BLaER1 (cell line): ENCODE data around the gene CELF4.

Source experiments
- H3K27ac ChIP-seq: shearing (Covaris generic); formaldehyde crosslinking; 2 replicates; pipeline ENCODE4 v1.8.1; 2022
- H3K27me3 ChIP-seq: shearing (Covaris generic); formaldehyde crosslinking; 2 replicates; pipeline ENCODE4 v1.8.1; 2022
- H3K36me3 ChIP-seq: shearing (Covaris generic); formaldehyde crosslinking; 2 replicates; pipeline ENCODE4 v1.8.1; 2022
- H3K4me1 ChIP-seq: shearing (Covaris generic); formaldehyde crosslinking; 2 replicates; pipeline ENCODE4 v1.8.1; 2022
- H3K4me2 ChIP-seq: shearing (Covaris generic); formaldehyde crosslinking; 2 replicates; pipeline ENCODE4 v1.8.1; 2022
- H3K4me3 ChIP-seq: shearing (Covaris generic); formaldehyde crosslinking; 2 replicates; pipeline ENCODE4 v1.8.1; 2022
- H3K9ac ChIP-seq: shearing (Covaris generic); formaldehyde crosslinking; 2 replicates; pipeline ENCODE4 v1.8.1; 2022
- H3K9me3 ChIP-seq: shearing (Covaris generic); formaldehyde crosslinking; 2 replicates; pipeline ENCODE4 v1.8.1; 2022
- H4K20me1 ChIP-seq: shearing (Covaris generic); formaldehyde crosslinking; 2 replicates; pipeline ENCODE4 v1.8.1; 2022
- Cebpa-rat ChIP-seq: shearing (Covaris generic); IDR thresholded peaks from 2 replicates; pipeline ENCODE4 v1.8.1; 2022

The CELF4 gene

GRCh38 chr18:37563931-37564392, 1.6 kb downstream of the CELF4 start:
- H3K27me3 ChIP-seq, result no peaks in the 10 kb centered on the region
- H3K27ac ChIP-seq, result no peak overlapping the region
- no peak for TF ChIP-seq Cebpa-rat
- no peaks in the 10 kb centered on the region for H3K36me3 ChIP-seq
- H3K9ac ChIP-seq, result no peak overlapping the region
- H3K4me1 ChIP-seq, result peaks cover 7% of the 10 kb centered on the region; the same call in 1 of the 2 replicates
- H3K4me3 ChIP-seq, result no peak overlapping the region
- no peak overlapping the region for H3K4me2 ChIP-seq
- peaks cover 25% of the 10 kb centered on the region for H3K9me3 ChIP-seq
- no peaks in the 10 kb centered on the region for H4K20me1 ChIP-seq

- Histone ChIP-seq H3K4me3 (no peak overlapping the region), H4K20me1 (no peaks in the 10 kb centered on the region), H3K4me1 (peaks cover 11% of the 10 kb centered on the region; the same call in 1 of the 2 replicates), H3K27me3 (no peaks in the 10 kb centered on the region), H3K9me3 (peaks cover 17% of the 10 kb centered on the region), H3K9ac (no peak overlapping the region), H3K27ac (no peak overlapping the region), H3K36me3 (no peaks in the 10 kb centered on the region), H3K4me2 (no peak overlapping the region)
- TF ChIP-seq Cebpa-rat, result no peak
Measured at GRCh38 chr18:37561986-37562385, 3.6 kb downstream of the CELF4 start.

GRCh38 chr18:37560003-37560402, 5.6 kb downstream of the CELF4 start:
- H3K9ac ChIP-seq, result no peak overlapping the region
- no peaks in the 10 kb centered on the region for H3K27me3 ChIP-seq
- H3K27ac ChIP-seq, result no peak overlapping the region
- TF ChIP-seq Cebpa-rat, result no peak
- H3K4me3 ChIP-seq, result no peak overlapping the region
- H3K4me1 ChIP-seq, result peaks cover 11% of the 10 kb centered on the region; the same call in 1 of the 2 replicates
- H3K9me3 ChIP-seq, result 0 out of 2 replicates have a peak, but pooled peaks cover 1% of the 10 kb centered on the region
- H4K20me1 ChIP-seq, result no peaks in the 10 kb centered on the region
- H3K36me3 ChIP-seq, result no peaks in the 10 kb centered on the region
- no peak overlapping the region for H3K4me2 ChIP-seq

- H3K4me3 ChIP-seq, result no peak overlapping the region
- no peak overlapping the region for H3K9ac ChIP-seq
- H3K27me3 ChIP-seq, result no peaks in the 10 kb centered on the region
- no peak for TF ChIP-seq Cebpa-rat
- H3K4me2 ChIP-seq, result 0 out of 2 replicates have a peak overlapping the region, but pooled peaks have one; percentile 14
- H3K36me3 ChIP-seq, result no peaks in the 10 kb centered on the region
- no peak overlapping the region for H3K27ac ChIP-seq
- no peaks in the 10 kb centered on the region for H4K20me1 ChIP-seq
- H3K9me3 ChIP-seq, result no peaks in the 10 kb centered on the region
- peaks cover 15% of the 10 kb centered on the region; the same call in 1 of the 2 replicates for H3K4me1 ChIP-seq
Measured at GRCh38 chr18:37559194-37559593, 6.4 kb downstream of the CELF4 start.

DNA sequence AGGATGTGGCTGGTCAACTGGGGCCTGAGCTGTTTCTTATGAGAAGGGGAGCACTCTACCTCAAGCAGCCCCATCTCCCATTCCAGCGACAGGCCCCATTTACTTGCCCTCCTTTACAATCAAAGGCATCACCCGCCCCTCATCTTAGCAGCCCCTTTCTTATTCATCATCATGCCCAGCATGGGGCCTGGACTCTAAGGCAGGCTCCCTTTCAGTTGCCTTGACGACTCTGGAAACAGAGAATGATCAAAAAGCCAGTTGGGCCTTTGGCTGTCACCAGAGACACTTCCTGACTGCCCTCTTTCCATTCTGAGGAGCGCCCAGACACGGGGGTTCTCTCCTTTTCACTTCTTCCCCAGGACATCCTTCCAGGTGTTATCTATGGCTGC, 11.2 kb downstream of the CELF4 start:
- H3K9ac ChIP-seq, result no peak overlapping the region
- peak overlapping the region; percentile 47; the same call in 1 of the 2 replicates for H3K4me2 ChIP-seq

DNA sequence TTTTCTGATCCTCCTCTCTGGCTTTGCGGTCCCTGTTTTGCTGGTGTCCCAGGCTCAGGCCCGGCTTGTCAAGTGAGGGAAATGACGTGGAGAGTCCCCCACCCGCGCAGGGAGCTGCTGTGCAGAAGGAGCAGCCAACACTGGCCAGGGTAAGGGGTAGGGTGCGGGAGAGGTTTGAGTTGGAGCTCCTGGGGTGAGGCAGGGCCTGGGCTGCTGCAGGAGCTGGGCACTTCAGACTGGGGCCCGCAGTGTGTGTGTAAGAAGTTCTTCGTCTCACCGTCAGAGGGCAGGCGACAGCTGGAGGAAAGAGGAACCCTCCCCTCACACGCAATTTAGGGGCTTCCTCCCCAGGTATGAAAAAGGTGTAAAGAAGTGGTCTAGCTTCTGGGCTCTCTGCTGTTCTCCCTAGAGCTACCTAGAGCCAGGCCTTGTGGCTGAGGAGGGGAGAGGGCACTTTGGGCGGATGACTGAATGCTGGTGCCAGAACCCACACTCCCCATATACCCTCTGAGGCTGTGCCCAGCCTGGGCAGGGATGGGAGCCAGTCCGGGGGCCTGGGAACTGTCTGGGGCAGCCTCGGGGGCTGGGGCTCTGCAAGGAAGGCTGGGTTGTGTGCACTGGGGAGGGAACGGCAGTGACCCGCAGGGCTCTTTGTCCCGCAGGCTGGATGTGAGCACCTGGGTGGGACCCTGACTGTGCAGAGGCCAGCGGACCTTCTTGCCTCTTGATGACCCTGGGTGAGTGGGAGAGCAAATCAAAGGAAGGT, 11.8 kb downstream of the CELF4 start:
- H3K9me3 ChIP-seq, result no peaks in the 10 kb centered on the region
- no peaks in the 10 kb centered on the region for H4K20me1 ChIP-seq
- no peak overlapping the region for H3K9ac ChIP-seq
- no peak overlapping the region for H3K27ac ChIP-seq
- H3K4me2 ChIP-seq, result peak overlapping the region; percentile 47; the same call in 1 of the 2 replicates
- no peaks in the 10 kb centered on the region for H3K27me3 ChIP-seq
- H3K4me3 ChIP-seq, result no peak overlapping the region
- peaks cover 29% of the 10 kb centered on the region for H3K4me1 ChIP-seq
- H3K36me3 ChIP-seq, result no peaks in the 10 kb centered on the region
- no peak for TF ChIP-seq Cebpa-rat

More for the DNA sequence above, 11.2 kb downstream of the CELF4 start:
- Histone ChIP-seq H3K4me1 (peaks cover 34% of the 10 kb centered on the region), H3K9me3 (no peaks in the 10 kb centered on the region), H3K4me3 (no peak overlapping the region), H3K27me3 (no peaks in the 10 kb centered on the region), H3K36me3 (no peaks in the 10 kb centered on the region), H3K27ac (no peak overlapping the region), H4K20me1 (no peaks in the 10 kb centered on the region)
- TF ChIP-seq Cebpa-rat, result no peak

- H3K4me3 ChIP-seq, result no peak overlapping the region
- no peaks in the 10 kb centered on the region for H3K27me3 ChIP-seq
- H3K9me3 ChIP-seq, result no peaks in the 10 kb centered on the region
- no peaks in the 10 kb centered on the region for H4K20me1 ChIP-seq
- H3K4me1 ChIP-seq, result peaks cover 26% of the 10 kb centered on the region
- no peaks in the 10 kb centered on the region for H3K36me3 ChIP-seq
- TF ChIP-seq Cebpa-rat, result no peak
- H3K9ac ChIP-seq, result no peak overlapping the region
- H3K27ac ChIP-seq, result no peak overlapping the region
- peak overlapping the region; percentile 47 for H3K4me2 ChIP-seq
Measured at GRCh38 chr18:37552286-37552685, 13.3 kb downstream of the CELF4 start.

DNA sequence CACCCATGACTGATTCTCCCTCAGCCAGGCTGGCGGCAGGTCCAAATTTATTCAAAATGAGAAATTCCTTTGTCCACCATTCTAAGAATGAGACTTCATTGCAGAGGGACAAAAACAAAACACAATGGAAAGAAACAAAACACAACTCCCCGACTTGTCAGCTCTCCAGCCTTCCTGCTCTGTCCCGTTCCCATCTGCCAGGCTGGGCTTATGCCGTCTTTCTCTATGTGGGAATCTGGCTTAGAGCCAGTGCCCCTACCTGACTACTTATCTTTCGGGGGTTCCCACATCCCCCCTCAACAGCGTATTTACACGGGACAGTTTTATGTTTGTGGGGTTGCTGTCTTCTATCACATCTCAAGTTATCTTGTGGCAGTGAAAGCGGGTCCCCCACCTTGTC, 13.8 kb downstream of the CELF4 start:
- H3K4me3 ChIP-seq, result no peak overlapping the region
- H3K27me3 ChIP-seq, result no peaks in the 10 kb centered on the region
- peak overlapping the region; percentile 47; the same call in 1 of the 2 replicates for H3K4me2 ChIP-seq
- no peaks in the 10 kb centered on the region for H3K36me3 ChIP-seq
- no peak overlapping the region for H3K9ac ChIP-seq
- H3K9me3 ChIP-seq, result no peaks in the 10 kb centered on the region
- H3K4me1 ChIP-seq, result peaks cover 26% of the 10 kb centered on the region
- H3K27ac ChIP-seq, result no peak overlapping the region
- no peak for TF ChIP-seq Cebpa-rat
- H4K20me1 ChIP-seq, result no peaks in the 10 kb centered on the region

- H3K27me3 ChIP-seq, result no peaks in the 10 kb centered on the region
- no peak overlapping the region for H3K9ac ChIP-seq
- no peaks in the 10 kb centered on the region for H3K9me3 ChIP-seq
- H3K4me3 ChIP-seq, result no peak overlapping the region
- H3K36me3 ChIP-seq, result no peaks in the 10 kb centered on the region
- no peak for TF ChIP-seq Cebpa-rat
- no peaks in the 10 kb centered on the region for H4K20me1 ChIP-seq
- no peak overlapping the region for H3K4me2 ChIP-seq
- H3K27ac ChIP-seq, result no peak overlapping the region
- H3K4me1 ChIP-seq, result peaks cover 31% of the 10 kb centered on the region
Measured at GRCh38 chr18:37551249-37551648, 14.3 kb downstream of the CELF4 start.

DNA sequence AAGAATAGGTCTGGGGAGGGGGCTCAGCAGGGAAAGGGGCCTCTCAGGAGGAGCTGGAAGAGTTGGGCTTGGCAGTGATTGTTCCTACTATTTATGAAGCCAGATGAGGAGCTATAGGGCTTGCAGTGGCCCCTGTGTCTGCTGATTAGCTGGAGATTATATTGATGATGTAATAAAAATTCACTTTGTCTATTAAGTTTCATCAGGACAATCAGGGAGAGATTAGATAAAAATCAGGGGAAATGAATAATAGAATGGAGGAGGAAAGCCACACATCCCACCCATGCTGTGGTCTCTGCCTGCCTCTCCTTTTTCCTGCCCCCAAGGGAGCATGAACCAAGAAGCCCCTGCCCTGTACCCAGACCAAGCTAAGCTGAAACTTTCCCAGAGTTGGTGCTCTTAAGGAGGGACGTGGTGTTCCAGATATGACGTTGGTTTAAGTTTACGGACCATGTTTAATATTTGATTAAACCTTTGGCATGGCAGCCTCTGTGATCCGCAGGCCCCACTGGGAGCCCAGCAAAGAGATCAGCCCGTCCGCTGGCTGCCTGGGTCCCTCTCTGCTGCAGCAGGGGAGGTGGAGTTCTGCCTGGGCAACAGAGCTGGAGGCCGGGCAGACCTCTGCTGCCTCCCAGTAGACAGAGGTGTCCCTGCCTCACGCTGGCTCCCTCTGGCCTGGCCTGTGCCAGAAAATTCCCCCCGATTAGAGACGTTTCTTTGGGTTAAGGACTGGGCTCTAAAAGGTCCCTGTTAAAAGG, 15.3 kb downstream of the CELF4 start:
- Histone ChIP-seq H3K4me1 (peaks cover 41% of the 10 kb centered on the region), H3K36me3 (no peaks in the 10 kb centered on the region), H3K4me3 (no peak overlapping the region), H3K27ac (no peak overlapping the region), H4K20me1 (no peaks in the 10 kb centered on the region), H3K9ac (no peak overlapping the region), H3K27me3 (no peaks in the 10 kb centered on the region), H3K4me2 (no peak overlapping the region), H3K9me3 (no peaks in the 10 kb centered on the region)
- TF ChIP-seq Cebpa-rat, result no peak
